ENCODE data around the gene MYO7B.

Gene MYO7B

DNA sequence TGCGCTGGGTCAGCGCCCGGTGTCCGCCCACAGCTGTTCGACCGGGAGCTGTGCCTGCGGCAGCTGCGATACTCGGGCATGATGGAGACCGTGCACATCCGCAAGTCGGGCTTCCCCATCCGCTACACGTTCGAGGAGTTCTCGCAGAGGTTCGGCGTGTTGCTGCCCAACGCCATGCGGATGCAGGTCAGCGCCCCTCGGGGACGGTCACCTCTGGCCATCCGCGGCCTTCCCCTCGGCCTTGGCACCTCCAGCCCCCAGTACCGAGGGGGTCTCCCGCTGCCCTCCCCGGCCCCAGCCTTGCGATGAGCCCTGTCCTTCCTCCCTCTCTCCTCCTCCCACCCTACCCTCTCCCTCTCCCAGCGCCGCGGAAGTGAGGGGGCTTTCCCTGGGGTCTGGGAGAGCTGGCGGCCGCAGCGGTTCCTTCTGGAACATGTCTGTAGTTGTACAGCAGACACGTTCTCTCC lies 57.3 kb downstream of the MYO7B start:
- H3K27me3 ChIP-seq (ENCODE audit: insufficient read depth, poor library complexity, severe bottlenecking): no peaks in the 10 kb centered on the region
- H3K4me3 ChIP-seq (replicated peaks; ENCODE audit: insufficient read depth, low read length): no peak overlapping the region
- no peak for TF ChIP-seq REST (IDR thresholded peaks at IDR 0.05; ENCODE audit: insufficient replicate concordance, low read depth)
- no peak overlapping the region for H3K27ac ChIP-seq (replicated peaks)
- no peak for DNase-seq (ENCODE audit: low read depth in 1 of 2, low spot score in 1 of 2)

- Histone ChIP-seq H3K27me3 (ENCODE audit: insufficient read depth, poor library complexity, severe bottlenecking) (no peaks in the 10 kb centered on the region), H3K27ac (replicated peaks) (no peak overlapping the region), H3K4me3 (replicated peaks; ENCODE audit: insufficient read depth, low read length) (no peak overlapping the region)
- TF ChIP-seq CTCF (IDR thresholded peaks at IDR 0.05; ENCODE audit: insufficient read depth, low read length): no peak
- no peak for TF ChIP-seq REST (IDR thresholded peaks at IDR 0.05; ENCODE audit: insufficient replicate concordance, low read depth)
- no peak for TF ChIP-seq POLR2AphosphoS5 (IDR thresholded peaks at IDR 0.05; ENCODE audit: low read depth)
- TF ChIP-seq SPI1 (IDR thresholded peaks at IDR 0.05; ENCODE audit: borderline replicate concordance, low read depth): no peak
- no peak for TF ChIP-seq GABPA (IDR thresholded peaks at IDR 0.05; ENCODE audit: low read depth)
- no peak for DNase-seq (ENCODE audit: low read depth in 1 of 2, low spot score in 1 of 2)
Observed at GRCh38 chr2:127593228-127594115, 58.0 kb downstream of the MYO7B start.

DNA sequence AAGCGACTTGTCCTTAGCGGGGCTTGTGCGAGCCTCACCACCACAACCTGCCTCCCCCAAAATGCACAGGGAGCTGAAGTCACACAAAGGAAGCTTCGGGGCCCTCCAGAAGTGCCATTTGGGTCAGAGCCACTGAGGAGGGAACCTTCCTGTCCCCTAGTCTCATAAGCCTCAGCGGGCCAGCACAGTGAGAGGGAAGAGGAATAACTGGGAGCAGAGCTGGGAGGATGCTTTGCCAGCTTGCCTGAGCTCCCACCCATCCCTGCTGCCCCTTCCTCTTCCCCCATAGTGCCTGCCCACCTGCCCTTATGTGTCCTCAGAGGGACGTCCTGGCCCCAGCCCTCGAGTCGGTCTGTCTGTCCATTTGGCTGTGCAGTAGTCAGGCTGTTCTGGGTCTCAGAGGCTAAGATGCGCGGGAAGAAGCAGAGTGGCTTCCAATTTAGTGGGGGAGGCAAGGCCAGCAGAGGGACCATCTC lies 58.7 kb downstream of the MYO7B start:
- no peak overlapping the region for H3K4me3 ChIP-seq (replicated peaks; ENCODE audit: insufficient read depth, low read length)
- TF ChIP-seq POLR2AphosphoS5 (IDR thresholded peaks at IDR 0.05; ENCODE audit: low read depth) (no peak), GABPA (IDR thresholded peaks at IDR 0.05; ENCODE audit: low read depth) (no peak), SPI1 (IDR thresholded peaks at IDR 0.05; ENCODE audit: borderline replicate concordance, low read depth) (no peak), CTCF (IDR thresholded peaks at IDR 0.05; ENCODE audit: insufficient read depth, low read length) (no peak)
- H3K27me3 ChIP-seq (ENCODE audit: insufficient read depth, poor library complexity, severe bottlenecking): no peaks in the 10 kb centered on the region
- no peak for DNase-seq (ENCODE audit: low read depth in 1 of 2, low spot score in 1 of 2)
- H3K27ac ChIP-seq (replicated peaks): no peak overlapping the region

DNA sequence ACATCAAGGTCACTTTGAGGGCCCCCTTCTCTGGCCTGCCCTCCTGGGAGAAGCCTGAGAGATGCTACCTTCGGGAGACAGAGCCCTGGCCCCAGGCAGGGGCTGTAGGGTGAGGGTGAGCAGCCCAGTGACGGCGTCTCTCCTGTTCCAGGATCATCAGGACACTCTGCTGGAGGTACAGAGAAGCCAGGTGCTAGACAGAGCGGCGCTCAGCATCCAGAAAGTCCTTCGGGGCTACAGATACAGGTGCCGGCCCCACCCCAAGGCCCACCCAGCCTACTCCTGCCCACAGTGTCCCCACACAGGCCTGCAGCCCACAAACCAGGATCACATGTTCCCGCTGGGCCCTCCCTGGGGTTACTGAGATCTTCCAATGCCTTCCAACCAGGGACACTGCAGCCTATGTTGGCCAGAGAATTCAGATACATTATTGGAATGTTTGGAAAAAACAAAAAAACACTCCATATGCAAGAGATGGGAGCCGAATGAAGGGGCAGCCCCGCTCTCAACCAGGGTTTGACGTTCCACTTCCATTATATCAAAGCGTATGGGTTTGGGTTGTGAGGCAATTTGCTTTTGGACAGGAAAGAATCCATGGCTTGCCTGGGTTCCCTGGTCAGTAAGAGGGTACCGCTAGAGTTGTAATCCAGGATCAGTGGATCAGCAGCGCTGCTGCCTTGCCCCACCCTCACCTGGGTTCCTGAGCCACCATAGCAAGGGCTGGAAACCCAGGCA lies 61.0 kb downstream of the MYO7B start:
- Histone ChIP-seq H3K27me3 (ENCODE audit: insufficient read depth, poor library complexity, severe bottlenecking) (no peaks in the 10 kb centered on the region), H3K27ac (replicated peaks) (no peak overlapping the region), H3K4me3 (replicated peaks; ENCODE audit: insufficient read depth, low read length) (no peak overlapping the region)
- no peak for TF ChIP-seq POLR2AphosphoS5 (IDR thresholded peaks at IDR 0.05; ENCODE audit: low read depth)
- DNase-seq (ENCODE audit: low read depth in 1 of 2, low spot score in 1 of 2): no peak
